Fibroblast of lung (primary cell): Measurements from ENCODE around the gene STMN1. TPM values are rescaled to one million over a fixed set of nuclear protein-coding genes. Genes with fewer than 3 reads are reported as not detected.

Experiments
- DNase-seq, 2 donors: peaks; one replicate each; pipeline versions ENCODE4 v3.0.0 to v3.0.0-alpha.2; 2010; ENCODE audit warnings: low read depth in 2 of 2
- H2AFZ ChIP-seq: 2 replicates; pipeline ENCODE4 v1.5.1; 2012; ENCODE audit warnings: low read length, control low read depth, inconsistent platforms
- H3K27ac ChIP-seq: 2 replicates; pipeline ENCODE4 v1.5.1; 2011; ENCODE audit warnings: low read length, control low read depth; ENCODE audit not compliant: insufficient read depth
- H3K27me3 ChIP-seq: 2 replicates; pipeline ENCODE4 v1.5.1; 2011; ENCODE audit warnings: mild to moderate bottlenecking, low read length; ENCODE audit not compliant: control insufficient read depth, insufficient read depth
- H3K36me3 ChIP-seq: 2 replicates; pipeline ENCODE4 v1.5.1; 2011; ENCODE audit warnings: low read length; ENCODE audit not compliant: control insufficient read depth, insufficient read depth
- H3K4me1 ChIP-seq: 2 replicates; pipeline ENCODE4 v1.5.1; 2011; ENCODE audit warnings: low read length; ENCODE audit not compliant: control insufficient read depth, insufficient read depth; ENCODE audit errors: extremely low read depth
- H3K4me2 ChIP-seq: 2 replicates; pipeline ENCODE4 v1.5.1; 2011; ENCODE audit warnings: low read length, control low read depth; ENCODE audit not compliant: insufficient read depth; ENCODE audit errors: extremely low read depth
- H3K4me3 ChIP-seq, 4 experiments: fragments of 200-600 bp in 1 of 4; sonication (generic) in 1 of 4; replicated peaks in 1 of 4; 2 replicates each; pipeline ENCODE4 v1.5.1; 2011 to 2016; ENCODE audit warnings: low read length in 4 of 4, low read depth in 3 of 4, mild to moderate bottlenecking in 3 of 4, control low read depth in 2 of 4, inconsistent platforms in 1 of 4, mixed read lengths in 1 of 4; ENCODE audit not compliant: insufficient read depth in 1 of 4; ENCODE audit errors: control extremely low read depth in 1 of 4
- H3K79me2 ChIP-seq: 2 replicates; pipeline ENCODE4 v1.5.1; 2012; ENCODE audit warnings: mild to moderate bottlenecking, low read length, inconsistent platforms; ENCODE audit not compliant: control insufficient read depth, insufficient read depth
- H3K9ac ChIP-seq: 2 replicates; pipeline ENCODE4 v1.5.1; 2011; ENCODE audit warnings: mild to moderate bottlenecking, low read length, control low read depth; ENCODE audit not compliant: insufficient read depth
- H3K9me3 ChIP-seq: 2 replicates; pipeline ENCODE4 v1.5.1; 2012; ENCODE audit warnings: low read depth, low read length; ENCODE audit not compliant: control insufficient read depth, insufficient read depth
- H4K20me1 ChIP-seq: 2 replicates; pipeline ENCODE4 v1.5.1; 2011; ENCODE audit warnings: low read length; ENCODE audit not compliant: control insufficient read depth, insufficient read depth; ENCODE audit errors: extremely low read depth
- EZH2 ChIP-seq: IDR thresholded peaks from 2 replicates; pipeline ENCODE4 v1.5.1; 2012; ENCODE audit warnings: low read length, control low read depth, mild to moderate bottlenecking; ENCODE audit errors: missing control alignments
- polyA plus RNA-seq, 2 donors: library from polyadenylated mRNA; depleted of rRNA in 1 of 2; stranded (reverse) in 1 of 2; unstranded in 1 of 2; fragments of >200 nt; gene quantifications; 2 replicates each; pipeline ENCODE4 v1.2.1, GENCODE V29; 2011 to 2012; ENCODE audit warnings: missing spikeins in 1 of 2
- total RNA-seq: library from RNA; depleted of rRNA; stranded (reverse); fragments of >200 nt; gene quantifications from 2 replicates; pipeline ENCODE4 v1.2.1, GENCODE V29; 2014
- TF ChIP-seq, protein P1 (sequence below), 2 donors: IDR thresholded peaks in 1 of 2; conservative IDR thresholded peaks in 1 of 2; 1 replicate in 1 of 2; 2 replicates in 1 of 2; pipeline ENCODE4 v1.5.1; 2011 to 2012; ENCODE audit warnings: low read length in 2 of 2, control low read depth in 1 of 2, inconsistent platforms in 1 of 2, low read depth in 1 of 2, mild to moderate bottlenecking in 1 of 2

The STMN1 gene
- total and polyA plus RNA-seq, 2 donors (not counting 1 experiment from before 2014, with no cell fraction given) = 90.7 to 94.7 TPM

DNA sequence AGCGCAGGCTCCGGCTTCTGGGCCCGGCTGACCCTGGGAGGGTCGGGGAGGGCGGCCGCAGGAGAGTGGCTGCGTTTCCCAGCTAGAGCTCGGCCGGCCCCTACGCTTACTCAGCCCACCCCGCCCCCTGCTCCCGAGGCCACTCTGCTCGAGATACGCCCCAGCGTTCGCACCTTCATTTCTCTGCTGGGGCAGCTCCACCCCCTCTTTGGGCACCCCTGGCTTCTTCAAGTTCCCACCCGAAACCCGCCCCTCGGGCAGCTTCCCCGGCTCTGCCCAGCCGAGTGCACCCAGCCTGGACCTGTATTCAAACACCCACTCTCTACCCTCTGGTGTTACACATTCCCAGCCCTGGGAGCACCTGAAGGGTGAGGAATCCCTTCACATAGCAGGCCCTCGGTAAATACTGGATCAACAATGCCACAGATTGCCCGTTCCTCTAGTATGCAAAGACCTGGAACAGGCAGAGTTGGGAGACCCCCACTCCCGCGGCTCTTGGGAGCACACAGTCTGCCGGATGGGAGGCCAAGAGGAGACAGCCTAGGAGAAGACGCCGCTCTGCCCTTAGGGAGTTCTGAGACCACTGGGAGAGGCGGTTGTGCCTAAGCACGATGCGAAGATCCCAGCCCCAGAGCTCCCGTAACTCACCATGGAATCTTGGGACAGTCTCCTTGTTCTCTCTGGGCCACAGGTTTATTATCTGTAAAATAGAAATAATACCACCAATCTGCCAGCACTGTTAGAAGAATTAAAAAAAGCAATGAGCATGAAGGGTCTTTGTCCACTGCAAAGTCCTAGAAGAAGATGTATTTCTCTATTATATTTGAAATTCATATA lies 30.1 kb downstream of the STMN1 start:
- H3K9ac ChIP-seq = peak overlapping the region; percentile 55
- no peaks in the 10 kb centered on the region for H3K27me3 ChIP-seq
- H2AFZ ChIP-seq = peak overlapping the region; percentile 1
- no peaks in the 10 kb centered on the region for H3K9me3 ChIP-seq
- H4K20me1 ChIP-seq = no peaks in the 10 kb centered on the region
- no peak for TF ChIP-seq EZH2
- no peak for DNase-seq
- H3K4me1 ChIP-seq = peaks cover 23% of the 10 kb centered on the region
- H3K4me3 ChIP-seq = peak overlapping the region; percentile 34 to 71 (median 48)
- peaks cover 1% of the 10 kb centered on the region for H3K36me3 ChIP-seq
- no peak overlapping the region for H3K27ac ChIP-seq
- peak overlapping the region; percentile 90 for H3K4me2 ChIP-seq
- H3K79me2 ChIP-seq = no peaks in the 10 kb centered on the region

DNA sequence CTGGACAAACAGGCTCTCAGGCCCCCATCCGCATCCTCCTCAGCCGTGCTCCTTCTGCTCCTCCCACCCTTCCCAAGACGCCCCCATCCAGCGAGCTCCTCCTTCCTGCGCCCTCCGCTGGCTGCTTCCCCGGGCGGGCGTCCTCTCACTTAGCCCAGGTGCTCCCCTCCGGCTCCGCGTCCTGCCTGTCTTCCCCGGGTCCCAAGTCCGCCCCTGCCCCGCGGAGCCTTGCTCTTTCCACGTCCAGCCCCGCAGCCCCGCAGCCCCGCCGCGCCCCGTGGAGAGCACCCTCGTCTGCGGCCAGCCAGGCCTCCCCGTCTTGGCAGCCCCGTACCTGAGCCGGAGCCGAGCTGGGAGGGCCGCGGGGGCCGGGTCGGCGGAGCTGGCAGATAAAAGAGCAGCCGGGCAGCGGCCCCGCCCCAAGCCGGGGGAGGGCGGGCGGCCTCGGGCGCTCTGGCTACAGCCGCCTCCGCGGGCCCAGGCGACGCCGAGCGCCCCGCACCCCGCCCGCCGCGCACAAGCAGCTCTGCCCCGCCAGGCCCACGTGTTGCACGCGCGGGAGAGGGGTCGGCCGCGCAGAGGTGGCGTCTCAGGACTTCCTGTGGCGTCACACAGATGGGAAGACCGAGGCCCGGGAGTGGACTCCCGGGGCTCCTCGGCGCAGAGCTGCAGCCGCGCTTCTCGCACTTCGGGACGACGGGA lies 30.9 kb downstream of the STMN1 start, which contains the start of gene PAQR7:
Gene PAQR7 (minus strand): TSS at position 555 of the 702 bp plus-strand sequence. CDS start 11,869 bp downstream, outside the sequence.
- DNase-seq = peak; percentile 71 to 85
- peaks cover 4% of the 10 kb centered on the region for H3K36me3 ChIP-seq
- H3K9me3 ChIP-seq = no peaks in the 10 kb centered on the region
- peak within 1 kb of the TSS; percentile 40 for H2AFZ ChIP-seq
- peak within 1 kb of the TSS; percentile 55 for H3K9ac ChIP-seq
- H3K79me2 ChIP-seq = no peaks in the 10 kb centered on the region
- peak within 1 kb of the TSS; percentile 56 to 72 (median 69) for H3K4me3 ChIP-seq
- H3K4me2 ChIP-seq = peak within 1 kb of the TSS; percentile 90
- H4K20me1 ChIP-seq = no peaks in the 10 kb centered on the region
- peak within 1 kb of the TSS; percentile 23 for H3K27ac ChIP-seq
- H3K27me3 ChIP-seq = no peaks in the 10 kb centered on the region
- no peak for TF ChIP-seq EZH2
- TF ChIP-seq, protein P1, sequence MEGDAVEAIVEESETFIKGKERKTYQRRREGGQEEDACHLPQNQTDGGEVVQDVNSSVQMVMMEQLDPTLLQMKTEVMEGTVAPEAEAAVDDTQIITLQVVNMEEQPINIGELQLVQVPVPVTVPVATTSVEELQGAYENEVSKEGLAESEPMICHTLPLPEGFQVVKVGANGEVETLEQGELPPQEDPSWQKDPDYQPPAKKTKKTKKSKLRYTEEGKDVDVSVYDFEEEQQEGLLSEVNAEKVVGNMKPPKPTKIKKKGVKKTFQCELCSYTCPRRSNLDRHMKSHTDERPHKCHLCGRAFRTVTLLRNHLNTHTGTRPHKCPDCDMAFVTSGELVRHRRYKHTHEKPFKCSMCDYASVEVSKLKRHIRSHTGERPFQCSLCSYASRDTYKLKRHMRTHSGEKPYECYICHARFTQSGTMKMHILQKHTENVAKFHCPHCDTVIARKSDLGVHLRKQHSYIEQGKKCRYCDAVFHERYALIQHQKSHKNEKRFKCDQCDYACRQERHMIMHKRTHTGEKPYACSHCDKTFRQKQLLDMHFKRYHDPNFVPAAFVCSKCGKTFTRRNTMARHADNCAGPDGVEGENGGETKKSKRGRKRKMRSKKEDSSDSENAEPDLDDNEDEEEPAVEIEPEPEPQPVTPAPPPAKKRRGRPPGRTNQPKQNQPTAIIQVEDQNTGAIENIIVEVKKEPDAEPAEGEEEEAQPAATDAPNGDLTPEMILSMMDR (conservative IDR thresholded peaks at IDR 0.05 in 1 of 2, IDR thresholded peaks at IDR 0.05 in 1 of 2; ENCODE audit: low read depth in 1 of 2, low read length in 2 of 2) = peak in 1 of 2 donors; percentile 12
- peaks cover 23% of the 10 kb centered on the region for H3K4me1 ChIP-seq

DNA sequence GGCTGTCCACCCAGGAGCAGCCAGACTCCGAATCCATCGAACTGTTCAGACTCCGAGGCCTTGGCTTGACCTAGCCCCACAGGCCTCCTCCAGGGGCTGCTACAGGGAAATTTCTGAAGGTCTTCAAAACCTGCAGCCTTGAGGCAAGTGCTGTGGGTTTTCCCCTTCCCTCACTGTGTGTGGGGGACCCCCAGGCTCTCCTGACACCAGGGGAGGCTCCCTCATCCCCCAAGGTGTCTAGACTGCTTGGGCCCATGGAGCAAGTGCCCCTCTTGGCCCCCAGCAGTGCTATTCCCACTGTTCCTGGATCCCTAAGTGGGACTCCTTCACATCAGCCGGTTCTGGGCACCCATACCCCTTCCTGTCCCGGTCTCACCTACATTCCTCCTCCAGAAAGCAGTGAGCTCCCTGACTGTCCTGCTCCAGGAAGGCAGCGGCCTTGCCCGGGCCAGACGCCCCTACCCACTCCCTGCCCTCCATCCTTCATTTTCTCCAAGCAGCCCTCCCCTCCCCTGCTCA lies 31.5 kb downstream of the STMN1 start:
- Histone ChIP-seq H3K4me1 (peaks cover 23% of the 10 kb centered on the region), H3K4me2 (peak overlapping the region; percentile 90), H3K9ac (peak overlapping the region; percentile 55), H3K79me2 (no peaks in the 10 kb centered on the region), H3K36me3 (peaks cover 6% of the 10 kb centered on the region), H2AFZ (peak overlapping the region; percentile 40), H3K4me3 (peak overlapping the region; percentile 56 to 72 (median 69)), H4K20me1 (no peaks in the 10 kb centered on the region), H3K9me3 (no peaks in the 10 kb centered on the region), H3K27ac (peak overlapping the region; percentile 23), H3K27me3 (no peaks in the 10 kb centered on the region)
- DNase-seq = no peak
- no peak for TF ChIP-seq EZH2
- TF ChIP-seq, protein P1 (conservative IDR thresholded peaks at IDR 0.05 in 1 of 2, IDR thresholded peaks at IDR 0.05 in 1 of 2; ENCODE audit: low read depth in 1 of 2, low read length in 2 of 2) = no peak
